NCI-H1092 treated with DMSO at 0.1 percent for 48 hours (cell line): Measurements from ENCODE around the gene PASK.
A peak's percentile ranks its signal among the peaks of the same experiment; 100 is the strongest.
"Not testable (repeated sequence)": the region's sequence is repeated elsewhere in the genome, so short reads cannot be mapped to it uniquely, and the experiment has no call there.

Source experiments
- DNase-seq: peaks from one replicate; lab custom pipeline; 2025; lab: John Stamatoyannopoulos, UW

Gene PASK

DNA sequence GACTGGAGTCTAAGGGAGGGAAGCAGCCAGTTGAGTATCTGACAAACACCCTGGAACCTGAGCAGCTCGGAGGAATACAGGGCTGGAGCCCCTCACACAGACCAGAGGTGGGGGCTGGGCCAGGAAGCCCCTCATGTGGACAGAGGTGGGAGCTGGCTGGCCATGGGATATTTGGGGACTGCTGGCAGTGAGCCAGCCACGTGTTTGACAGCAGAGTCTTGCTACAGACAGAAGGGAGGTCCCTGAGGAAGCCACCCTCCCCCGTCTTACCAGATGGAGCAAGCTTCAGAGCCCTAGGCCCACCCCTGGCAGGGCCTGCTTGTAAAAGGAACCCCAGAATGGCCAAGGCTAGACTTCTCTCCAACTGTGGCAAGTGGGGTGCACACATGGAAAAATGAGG lies 43.6 kb downstream of the PASK start:
- DNase-seq = no peak

DNA sequence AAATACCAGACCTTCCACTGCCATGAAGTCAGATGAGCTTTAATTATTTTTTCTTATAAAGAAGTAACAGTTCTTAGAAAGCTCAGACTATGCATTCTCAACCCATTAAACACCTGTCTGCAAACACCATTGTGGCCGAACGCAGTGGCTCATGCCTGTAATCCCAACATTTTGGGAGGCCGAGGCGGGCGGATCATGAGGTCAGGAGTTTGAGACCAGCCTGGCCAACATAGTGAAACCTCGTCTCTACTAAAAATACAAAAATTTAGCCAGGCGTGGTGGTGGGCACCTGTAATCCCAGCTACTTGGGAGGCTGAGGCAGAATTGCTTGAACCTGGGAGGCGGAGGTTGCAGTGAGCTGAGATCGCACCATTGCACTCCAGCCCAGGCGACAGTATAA lies 44.7 kb downstream of the PASK start:
- not testable (repeated sequence) for DNase-seq

DNA sequence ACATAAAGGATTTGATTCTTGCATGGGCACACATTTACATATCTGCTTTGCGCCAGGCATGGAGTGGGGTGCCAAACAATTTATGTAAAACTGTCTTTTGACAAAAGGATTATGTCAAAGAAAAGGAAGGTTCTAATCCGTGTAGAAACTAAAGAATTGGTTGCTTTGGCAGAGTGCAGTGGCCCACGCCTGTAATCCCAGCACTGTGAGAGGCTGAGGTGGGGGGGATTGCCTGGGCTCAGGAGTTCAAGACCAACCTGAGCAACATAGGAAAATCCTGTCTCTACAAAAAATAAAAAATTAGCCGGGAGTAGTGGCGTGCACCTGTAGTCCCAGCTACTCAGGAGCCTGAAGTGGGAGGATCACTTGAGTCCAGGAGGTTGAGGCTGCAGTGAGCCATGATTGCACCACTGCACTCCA lies 46.1 kb downstream of the PASK start:
- DNase-seq = no peak

DNA sequence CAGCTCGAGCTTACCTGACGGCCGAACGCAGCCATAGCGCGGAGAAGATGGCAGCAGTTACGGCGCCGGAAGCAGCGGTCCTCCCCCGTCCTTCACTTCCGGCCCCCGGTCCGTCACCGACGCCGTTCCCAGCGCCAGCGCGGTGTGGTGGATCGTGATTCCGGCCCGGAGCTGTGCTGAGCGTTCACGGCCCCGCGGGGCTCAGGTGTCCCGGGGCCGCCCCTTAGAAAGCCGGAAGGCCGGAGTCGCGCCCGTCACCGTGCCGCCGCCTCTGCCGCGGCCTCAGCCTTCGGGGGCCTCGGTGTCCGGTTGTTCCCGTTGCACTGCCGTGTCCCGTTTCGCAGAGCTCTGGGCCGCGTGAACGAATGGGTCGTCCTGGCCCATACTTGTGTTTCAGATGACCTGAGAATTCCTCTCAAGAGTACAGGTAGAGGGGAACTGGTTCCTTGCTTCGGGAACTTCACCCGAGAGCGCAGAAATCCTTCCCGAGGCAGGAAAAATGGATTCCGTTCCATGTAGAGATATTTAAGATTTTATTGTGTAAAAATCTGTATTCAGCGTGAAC lies 47.0 kb downstream of the PASK start, which contains the start of gene MTERF4:
Gene MTERF4, minus strand, starts transcription at position 49 of the 565 bp plus-strand sequence. Its CDS starts 14 bp downstream, at position 35.
- peak; percentile 71 for DNase-seq

DNA sequence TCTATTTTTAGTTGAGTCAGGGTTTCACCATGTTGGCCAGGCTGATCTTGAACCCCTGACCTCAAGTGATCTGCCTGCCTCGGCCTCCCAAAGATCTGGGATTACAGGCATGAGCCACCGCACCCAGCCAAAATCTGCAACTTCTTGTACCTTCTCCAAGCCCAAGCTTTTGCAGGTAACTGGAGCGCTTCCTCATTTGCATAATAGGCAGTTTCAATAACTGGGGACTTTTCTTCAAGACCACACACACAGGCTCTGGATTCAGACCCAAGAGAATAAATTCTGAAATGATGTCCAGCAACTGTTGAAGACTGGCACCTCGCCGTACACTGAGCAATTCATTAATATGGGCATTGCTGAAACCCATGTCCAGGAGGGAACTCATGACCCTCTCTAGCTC lies 50.0 kb downstream of the PASK start:
- DNase-seq = no peak

DNA sequence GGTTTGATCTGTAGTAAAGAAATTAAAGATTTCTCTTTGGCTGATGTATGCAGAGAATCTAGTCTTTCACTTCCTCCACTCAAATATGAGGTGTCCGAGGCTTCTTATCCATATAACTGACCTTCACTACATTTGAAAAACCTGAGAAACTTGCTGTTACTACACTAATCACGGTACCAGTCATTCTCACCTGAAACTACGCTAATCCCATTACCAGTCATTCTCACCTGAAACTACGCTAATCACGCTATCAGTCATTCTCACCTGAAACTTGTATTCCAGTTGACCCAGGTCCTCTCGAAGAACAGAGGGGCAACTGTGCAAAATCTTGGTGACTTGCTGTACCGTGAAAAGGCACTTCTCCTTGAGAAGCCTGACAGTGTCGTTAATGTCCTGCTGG lies 52.3 kb downstream of the PASK start:
- DNase-seq = no peak

DNA sequence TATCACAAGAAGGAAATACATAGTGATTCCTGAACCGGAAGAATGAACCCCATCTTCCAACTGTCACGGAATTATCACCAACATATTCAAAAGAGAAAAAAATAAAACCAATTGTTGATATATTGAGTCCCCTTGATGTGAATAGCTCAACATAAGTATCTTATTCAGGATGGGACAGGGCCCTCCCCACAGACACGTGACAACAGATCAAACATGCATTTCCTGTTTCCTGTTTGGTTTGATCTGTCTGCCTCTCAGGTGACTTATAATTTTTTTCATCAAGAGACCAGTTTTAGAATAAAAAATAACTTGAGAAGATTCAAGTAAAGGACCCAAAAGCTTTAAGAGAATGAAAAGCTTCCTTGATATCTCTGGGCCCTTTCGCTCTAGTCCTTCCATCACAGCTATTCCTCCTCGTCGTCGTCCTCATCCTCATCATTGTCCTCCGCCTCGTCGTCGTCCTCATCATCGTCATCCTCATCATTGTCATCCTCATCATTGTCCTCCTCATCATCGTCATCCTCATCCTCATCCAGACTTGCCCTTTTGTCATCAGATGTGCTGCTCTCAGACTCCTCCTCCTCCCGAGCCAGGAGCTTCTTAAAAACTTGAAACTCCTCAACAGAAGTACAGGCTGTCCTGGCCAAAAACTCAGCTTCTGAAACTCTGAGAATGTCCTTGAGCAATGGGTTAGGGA lies 53.5 kb downstream of the PASK start:
- DNase-seq = no peak

DNA sequence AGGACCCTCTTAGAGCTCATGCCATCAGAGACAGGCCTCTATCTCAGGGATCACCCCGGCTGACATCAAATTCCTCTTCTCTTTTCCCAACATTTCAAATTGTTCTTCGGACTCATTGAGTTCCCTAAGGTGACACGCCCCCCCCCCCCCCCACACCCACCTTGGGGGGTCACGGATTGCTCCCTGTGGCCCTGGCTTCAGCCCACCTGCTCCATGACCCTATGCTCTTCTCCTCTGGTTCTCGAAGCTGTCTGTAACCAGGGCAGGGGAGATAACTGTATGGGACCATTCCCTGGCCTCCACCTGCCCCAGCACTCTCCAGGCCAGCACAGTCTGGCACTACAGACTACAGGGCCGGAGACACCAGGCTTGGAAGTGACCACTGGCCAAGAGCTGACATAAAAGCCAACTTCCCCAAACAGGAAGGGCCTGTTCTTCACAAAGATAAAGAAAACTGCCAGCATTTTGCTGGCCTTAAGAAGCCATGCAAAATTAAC lies 54.3 kb downstream of the PASK start:
- no peak for DNase-seq

DNA sequence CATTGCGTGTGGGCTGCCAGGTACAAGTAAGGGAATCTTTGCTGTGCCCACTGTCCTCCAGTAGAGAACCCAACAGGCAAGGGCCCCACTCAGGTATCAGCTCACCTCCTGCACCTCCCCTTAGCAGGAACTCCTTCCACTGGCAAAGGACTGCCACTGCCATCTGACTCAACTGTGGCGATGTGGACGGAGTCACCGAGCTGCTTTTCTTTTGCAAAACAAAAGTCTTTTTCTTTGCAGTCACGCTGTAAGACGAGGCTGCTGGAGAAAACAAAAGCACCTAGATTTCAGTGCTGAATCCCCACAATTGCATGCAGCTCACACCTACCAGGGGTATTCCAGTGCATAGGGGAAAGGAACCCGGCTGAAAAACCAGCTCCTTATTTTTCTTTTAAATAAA lies 55.1 kb downstream of the PASK start:
- no peak for DNase-seq

DNA sequence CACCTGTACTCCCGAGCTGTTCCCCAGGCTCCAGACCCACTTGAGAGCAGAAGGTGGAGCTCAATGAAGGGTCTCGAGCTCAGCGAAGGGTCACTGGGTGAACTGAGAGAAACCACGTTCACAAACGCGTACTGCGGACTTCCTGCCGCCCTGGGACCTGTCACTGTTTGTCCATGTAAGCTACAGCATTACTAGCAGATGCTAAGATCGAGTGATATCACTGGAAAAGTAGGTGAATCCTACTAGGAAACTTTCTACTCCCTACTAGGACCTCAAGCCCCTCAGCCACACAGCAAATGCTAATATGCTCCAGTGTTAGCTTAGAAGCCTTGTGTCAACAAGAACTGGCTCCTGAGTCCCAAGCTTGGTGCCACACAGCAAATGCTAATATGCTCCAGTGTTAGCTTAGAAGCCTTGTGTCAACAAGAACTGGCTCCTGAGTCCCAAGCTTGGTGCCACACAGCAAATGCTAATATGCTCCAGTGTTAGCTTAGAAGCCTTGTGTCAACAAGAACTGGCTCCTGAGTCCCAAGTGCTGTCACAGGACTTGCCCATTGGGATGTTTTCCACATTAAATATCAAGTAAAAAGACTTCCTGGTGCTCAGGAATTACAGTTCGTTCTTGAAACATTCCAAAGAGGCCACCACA lies 56.0 kb downstream of the PASK start:
- peak; percentile 15 for DNase-seq

DNA sequence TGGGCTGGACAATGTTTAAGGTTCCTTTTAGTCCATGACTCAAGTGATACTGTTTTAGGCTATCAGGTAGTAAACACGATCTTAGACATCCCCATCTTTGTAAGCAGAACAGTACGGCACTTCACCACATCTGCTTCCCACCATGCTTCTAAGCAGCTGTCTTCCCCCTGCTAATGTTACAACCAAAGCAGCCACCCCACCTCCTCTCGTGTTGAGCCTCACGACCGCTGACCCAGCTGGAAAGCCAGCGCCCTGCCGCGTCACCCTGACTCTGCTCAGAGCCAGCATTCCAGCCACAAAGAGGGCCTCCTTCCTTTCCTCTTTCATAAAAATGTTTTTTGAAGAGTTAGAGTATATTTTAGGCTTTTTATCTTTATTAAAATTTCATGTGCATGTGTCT lies 56.6 kb downstream of the PASK start:
- no peak for DNase-seq

DNA sequence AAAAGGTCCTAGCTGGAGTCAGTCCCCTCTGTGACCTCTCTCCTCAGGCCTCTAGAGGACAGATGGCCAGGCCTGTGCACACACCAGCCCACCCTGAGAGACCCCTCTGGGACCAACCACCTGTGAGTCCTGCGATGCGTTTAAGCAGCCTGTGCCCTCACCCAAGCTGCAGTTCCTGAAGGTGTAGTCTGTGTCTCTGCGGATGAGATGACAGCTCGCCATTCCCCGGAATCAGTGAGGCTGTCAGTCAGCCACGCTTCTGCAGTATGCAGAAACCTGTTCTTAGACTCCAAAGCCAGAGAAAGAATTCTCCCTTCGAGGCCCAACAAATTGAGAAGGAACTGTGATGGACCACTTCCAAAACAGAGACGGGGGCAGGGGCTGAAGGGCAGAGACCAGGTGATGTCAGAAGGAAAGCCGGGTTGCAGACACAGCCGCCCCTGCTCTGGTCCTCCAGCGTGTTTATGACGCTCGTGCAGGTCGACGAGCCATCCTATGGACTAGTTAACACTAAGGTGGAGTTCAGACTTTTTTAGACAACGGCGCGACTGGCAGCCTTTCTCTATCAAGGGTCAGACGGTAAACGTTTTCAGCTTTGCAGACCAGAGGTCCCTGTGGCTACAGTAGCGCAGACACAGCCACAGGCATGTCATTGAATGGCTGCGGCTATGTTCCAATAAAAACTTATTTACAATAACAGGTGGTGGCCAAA lies 57.4 kb downstream of the PASK start:
- DNase-seq = no peak

DNA sequence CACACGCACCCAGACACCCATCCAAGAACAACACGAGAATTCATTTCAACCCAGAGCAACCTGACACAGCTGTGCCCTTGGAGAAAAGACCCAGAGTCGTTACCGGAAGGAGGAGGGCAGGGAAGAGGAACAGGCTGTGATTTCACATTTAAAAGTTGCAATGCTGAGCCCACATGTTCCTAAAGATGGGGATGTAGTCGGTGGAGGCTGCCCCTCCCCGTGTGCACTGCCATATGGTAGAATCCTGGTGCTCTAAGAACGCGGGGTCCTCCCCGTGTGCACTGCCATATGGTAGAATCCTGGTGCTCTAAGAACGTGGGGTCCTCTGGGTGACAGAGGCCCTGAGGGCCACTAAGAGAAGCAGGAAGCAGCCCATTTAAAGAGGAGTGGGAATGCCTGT lies 58.1 kb downstream of the PASK start:
- no peak for DNase-seq

DNA sequence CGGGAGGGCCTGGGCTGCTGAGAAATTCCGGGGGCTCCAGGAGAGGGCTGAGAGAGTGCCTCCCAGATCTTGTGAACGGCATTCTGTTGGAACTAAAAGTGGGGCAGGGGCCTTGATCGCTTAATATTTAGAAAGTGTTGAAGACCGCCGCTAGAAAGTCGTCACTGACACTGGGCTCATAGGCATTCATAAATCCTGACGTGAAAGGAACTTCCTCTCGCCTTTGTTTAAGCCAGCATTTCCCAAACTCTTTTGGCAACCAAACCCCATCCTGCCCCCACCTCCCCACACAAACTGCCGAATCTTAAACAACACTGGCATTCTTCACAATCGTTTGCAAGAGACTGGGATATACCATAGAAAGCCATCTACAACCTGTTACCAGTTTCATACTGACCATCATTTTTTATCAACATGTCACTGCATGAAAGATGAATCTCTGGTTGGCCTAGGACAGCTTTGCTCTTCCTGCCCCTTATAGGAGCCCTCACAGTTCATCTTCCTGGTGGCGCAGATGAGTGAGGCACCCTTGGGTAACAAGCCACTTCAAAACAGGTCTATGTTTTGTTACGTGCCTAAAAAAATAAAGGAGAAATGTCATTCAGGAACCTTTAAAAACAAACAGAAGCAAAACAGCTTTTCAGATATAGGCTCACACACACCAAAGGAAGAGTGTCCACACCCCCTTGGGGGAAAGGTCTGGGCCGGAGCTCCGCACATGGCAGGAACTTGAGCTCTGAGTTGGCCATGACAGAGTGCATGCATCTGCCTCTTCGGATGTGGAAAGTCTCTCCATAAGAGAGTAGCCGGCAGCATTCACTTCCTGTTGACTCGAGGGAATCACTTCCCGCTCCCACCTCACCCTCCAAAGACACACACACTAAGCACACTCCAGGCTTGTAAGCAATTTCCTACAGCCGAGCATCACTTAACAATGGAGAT lies 60.2 kb downstream of the PASK start:
- no peak for DNase-seq

DNA sequence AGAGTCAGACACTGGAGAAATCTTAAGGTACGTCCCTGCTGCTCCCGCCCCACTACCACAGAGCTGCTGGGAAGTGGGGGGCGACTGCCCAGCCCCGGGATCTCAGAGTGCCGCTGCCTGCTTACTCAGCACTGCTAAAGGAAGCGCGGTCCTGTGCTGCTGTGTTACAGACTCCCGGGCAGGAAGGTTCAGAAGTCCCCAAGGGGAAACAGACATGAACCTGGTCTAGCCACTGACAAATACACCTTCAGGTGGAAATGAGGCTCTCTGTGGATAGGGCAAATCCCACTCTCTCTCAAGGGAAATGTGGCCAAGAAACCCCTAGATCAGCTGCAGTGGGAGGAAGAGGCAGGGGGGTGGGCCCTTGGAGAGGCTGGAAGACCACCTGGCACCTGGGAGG lies 60.9 kb downstream of the PASK start:
- no peak for DNase-seq

DNA sequence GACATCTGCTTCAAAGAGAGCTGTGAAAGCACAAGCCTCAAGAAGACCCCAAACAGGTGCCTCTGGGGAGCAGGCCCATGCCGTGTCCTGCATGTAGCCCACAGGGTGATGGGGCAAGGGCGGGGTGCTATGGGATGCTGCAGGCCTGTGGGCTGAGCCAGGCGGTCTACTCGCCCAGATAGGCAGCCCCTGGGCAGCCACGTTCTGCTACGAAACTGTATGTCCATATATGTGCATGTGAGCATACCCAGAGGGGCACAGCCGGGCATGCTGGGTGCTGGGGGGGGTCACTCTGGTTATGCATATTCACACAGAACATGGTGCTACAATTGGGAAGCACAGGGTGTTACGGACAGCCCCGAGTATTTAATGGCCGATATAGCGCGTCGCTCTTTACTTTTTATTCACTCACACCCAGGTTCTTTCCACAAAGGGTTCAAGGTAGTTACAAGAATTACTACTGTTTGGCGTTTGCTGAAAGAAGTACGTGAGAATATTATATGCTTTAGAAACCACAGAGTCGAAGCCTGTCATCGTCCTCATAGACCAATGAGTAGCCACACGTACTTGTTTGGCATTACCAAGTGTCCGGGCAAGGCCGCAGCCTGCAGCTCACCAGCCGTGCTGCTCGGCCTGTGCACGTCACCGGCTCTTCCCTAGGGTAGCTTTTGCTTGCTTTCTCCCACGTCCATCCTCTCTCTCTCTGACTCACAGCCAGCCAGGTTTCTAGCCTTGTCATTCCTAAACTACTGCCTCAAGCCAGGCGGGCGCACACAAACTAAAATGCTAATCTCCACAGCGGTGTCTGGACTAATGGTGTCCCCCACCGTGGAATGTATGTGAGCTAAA lies 61.6 kb downstream of the PASK start:
- no peak for DNase-seq

DNA sequence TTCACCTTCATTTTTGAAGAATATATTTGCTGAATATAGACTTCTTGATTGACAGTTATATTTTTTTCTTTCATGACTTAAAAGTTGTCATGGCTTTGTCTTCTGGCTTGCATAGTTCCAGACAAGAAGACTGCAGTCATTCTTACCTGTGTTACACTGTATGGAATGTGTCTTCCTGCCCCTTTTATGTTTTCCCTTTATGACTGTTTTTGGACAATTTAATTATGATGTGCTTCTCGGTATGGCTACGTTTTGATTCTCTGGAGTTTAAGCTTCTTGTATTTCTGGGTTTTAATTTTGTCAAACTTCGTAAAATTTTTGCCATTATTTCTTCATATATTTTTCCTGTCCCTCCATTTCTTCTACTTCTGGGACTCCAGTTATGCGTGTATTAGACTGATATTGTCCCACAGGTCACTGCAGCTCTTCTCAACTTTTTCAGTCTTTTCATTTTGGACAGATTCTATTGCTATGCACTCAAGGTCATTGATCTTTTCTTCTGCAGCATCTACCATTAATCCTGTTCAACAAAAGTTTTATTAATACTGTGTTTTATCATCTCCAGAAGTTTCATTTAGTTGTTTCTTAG lies 64.3 kb downstream of the PASK start:
- no peak for DNase-seq

DNA sequence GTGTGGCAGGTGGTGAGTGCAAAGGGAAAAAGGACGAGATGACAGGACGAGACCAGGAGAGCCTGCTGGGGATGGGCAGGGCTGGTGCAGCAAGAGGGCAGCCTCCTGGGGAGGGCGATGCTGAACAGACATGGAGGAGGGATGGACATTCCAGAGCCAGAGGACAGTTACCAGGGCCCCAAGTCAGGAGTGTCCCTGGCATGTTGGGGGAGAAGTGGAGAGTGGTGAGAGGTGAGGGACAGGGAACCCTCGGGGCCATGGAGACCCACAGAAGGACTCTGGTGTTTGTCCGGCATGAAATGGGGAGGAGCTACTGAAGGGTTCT lies 66.2 kb downstream of the PASK start:
- no peak for DNase-seq

DNA sequence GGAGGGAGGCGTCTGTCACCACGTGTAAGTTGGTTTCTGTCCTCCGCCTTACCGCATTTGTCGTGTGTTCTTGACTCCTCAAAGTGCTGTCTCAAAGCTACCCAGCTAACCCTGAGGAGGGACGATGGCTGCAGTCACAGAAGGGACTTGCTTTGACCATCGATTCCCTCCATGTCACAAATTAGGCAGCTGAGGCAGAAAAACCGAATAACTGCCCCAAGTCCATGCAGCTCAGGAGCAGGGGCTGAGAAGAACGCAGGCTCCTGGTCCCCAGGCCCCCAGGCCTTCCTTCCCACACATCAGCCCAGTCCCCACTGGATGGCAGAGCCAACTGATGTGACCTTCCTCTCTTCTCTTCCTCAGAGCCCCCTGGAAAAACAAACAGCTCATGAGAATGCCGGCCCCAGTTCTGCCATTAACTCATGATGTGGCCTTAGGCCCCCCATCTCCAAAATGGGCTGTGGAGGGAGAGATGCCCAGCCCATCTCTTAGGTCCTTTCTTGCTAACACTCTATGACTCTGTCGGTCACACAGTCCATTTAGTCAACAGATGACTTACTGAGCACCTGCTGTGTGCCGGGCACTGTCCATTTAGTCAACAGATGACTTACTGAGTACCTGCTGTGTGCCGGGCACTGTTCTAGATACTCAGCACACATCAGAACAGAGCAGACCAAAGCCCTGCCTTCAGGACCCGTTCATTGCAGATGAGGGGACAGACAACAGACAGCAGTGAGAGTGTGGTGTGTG lies 66.8 kb downstream of the PASK start:
- DNase-seq = no peak
